HepG2 (cell line): ENCODE measurements around the gene CCDC33. TPM values are rescaled to one million over a fixed set of nuclear protein-coding genes. Genes with fewer than 3 reads are reported as not detected.

Experiments
- ATAC-seq: fragments of 200-7000 bp; cut with Tn5 transposase; 3 replicates; pipeline ENCODE4 v1.9.1; 2020; ENCODE audit warnings: mild to moderate bottlenecking, moderate library complexity
- BruUV-seq: library from RNA; stranded (reverse); fragments of 400-500 nt; replicated peaks from 2 replicates; lab custom pipeline; 2021; lab: Mats Ljungman, UMichigan
- CTCF ChIA-PET: fragments of 300-600 bp; formaldehyde crosslinking; extraction: SDS; loops from one replicate; lab custom pipeline; 2021; ENCODE audit warnings: low total read pairs, inconsistent platforms, low intra/inter-chr PET ratio; lab: Yijun Ruan, JAX
- POLR2A ChIA-PET: fragments of 350-600 bp; sonication (Branson Sonifier 250); formaldehyde crosslinking; loops from one replicate; lab custom pipeline; 2020; ENCODE audit warnings: antibody characterized with exemption, inconsistent platforms; lab: Yijun Ruan, JAX
- DNase-seq: peaks from one replicate; pipeline ENCODE4 v3.0.0-alpha.2; 2015; ENCODE audit warnings: low spot score
- FAIRE-seq: peaks from 3 replicates; lab custom pipeline; 2011; peaks lifted over from hg19 to GRCh38; lab: Jason Lieb, UNC
- H2AFZ ChIP-seq: one replicate; pipeline ENCODE4 v1.6.1; 2011; ENCODE audit warnings: low read length, inconsistent platforms
- H3K27ac ChIP-seq: fragments of 300-600 bp; 3 replicates; pipeline ENCODE4 v1.8.0; 2011; ENCODE audit warnings: mixed run types, mild to moderate bottlenecking, mixed read lengths, low read length, inconsistent platforms; ENCODE audit not compliant: insufficient read depth; ENCODE audit errors: extremely low read length
- H3K27me3 ChIP-seq, 2 experiments: fragments of 200-600 bp in 1 of 2; 2 replicates in 1 of 2; 3 replicates in 1 of 2; pipeline versions ENCODE4 v1.6.0 to v1.8.0; 2011; ENCODE audit warnings: low read length in 2 of 2, mild to moderate bottlenecking in 2 of 2, moderate library complexity in 2 of 2, inconsistent platforms in 1 of 2; ENCODE audit not compliant: insufficient read depth in 2 of 2, control insufficient read depth in 1 of 2
- H3K36me3 ChIP-seq, 2 experiments: fragments of 200-600 bp in 1 of 2; replicated peaks in 1 of 2; 2 replicates in 1 of 2; 3 replicates in 1 of 2; pipeline versions ENCODE4 v1.5.1 to v1.8.0; 2011; ENCODE audit warnings: low read length in 2 of 2, inconsistent platforms in 1 of 2; ENCODE audit not compliant: insufficient read depth in 2 of 2, control insufficient read depth in 1 of 2
- H3K4me1 ChIP-seq: 2 replicates; pipeline ENCODE4 v1.5.1; 2012; ENCODE audit warnings: low read length, inconsistent platforms; ENCODE audit not compliant: insufficient read depth
- H3K4me2 ChIP-seq: 2 replicates; pipeline ENCODE4 v1.6.0; 2011; ENCODE audit warnings: low read depth, low read length, inconsistent platforms
- H3K4me3 ChIP-seq, 3 experiments: fragments of 200-600 bp in 1 of 3; sonication (generic), shearing (Covaris generic) in 1 of 3; replicated peaks in 1 of 3; 2 replicates each; pipeline ENCODE4 v1.5.1; 2011 to 2016; ENCODE audit warnings: low read length in 3 of 3, inconsistent platforms in 2 of 3, low read depth in 2 of 3, mild to moderate bottlenecking in 2 of 3, control low read depth in 1 of 3, mixed read lengths in 1 of 3; ENCODE audit not compliant: insufficient read depth in 1 of 3
- H3K79me2 ChIP-seq: one replicate; pipeline ENCODE4 v1.6.1; 2011; ENCODE audit warnings: low read length, inconsistent platforms; ENCODE audit not compliant: insufficient read depth
- H3K9ac ChIP-seq: 2 replicates; pipeline ENCODE4 v1.6.0; 2011; ENCODE audit warnings: mild to moderate bottlenecking, low read depth, low read length, inconsistent platforms; ENCODE audit not compliant: insufficient read depth
- H3K9me3 ChIP-seq: 2 replicates; pipeline ENCODE4 v1.5.1; 2012; ENCODE audit warnings: mild to moderate bottlenecking, low read length
- H4K20me1 ChIP-seq: 2 replicates; pipeline ENCODE4 v1.6.0; 2011; ENCODE audit warnings: inconsistent platforms, mild to moderate bottlenecking, low read length, moderate library complexity; ENCODE audit not compliant: insufficient read depth
- KIAA2018 ChIP-seq: sonication (generic); formaldehyde crosslinking; IDR thresholded peaks from 2 replicates; pipeline ENCODE4 v1.5.0; 2020; ENCODE audit warnings: mild to moderate bottlenecking, missing genetic modification reagents, borderline replicate concordance
- MAZ ChIP-seq, 2 experiments: sonication (generic) in 1 of 2; formaldehyde crosslinking in 1 of 2; IDR thresholded peaks; 2 replicates each; pipeline versions ENCODE4 v1.5.0 to v1.6.1; 2012 to 2020; ENCODE audit warnings: low read depth in 2 of 2, mild to moderate bottlenecking in 2 of 2, borderline replicate concordance in 1 of 2, improper control_type of control experiment in 1 of 2, low read length in 1 of 2, missing genetic modification reagents in 1 of 2, moderate library complexity in 1 of 2
- MED1 ChIP-seq: sonication (generic); formaldehyde crosslinking; IDR thresholded peaks from 2 replicates; pipeline ENCODE4 v1.4.0; 2020; ENCODE audit warnings: missing genetic modification reagents
- NFE2 ChIP-seq: sonication (generic); formaldehyde crosslinking; IDR thresholded peaks from 2 replicates; pipeline ENCODE4 v1.4.0; 2020; ENCODE audit warnings: missing genetic modification reagents
- NFKB2 ChIP-seq: sonication (generic); formaldehyde crosslinking; IDR thresholded peaks from 2 replicates; pipeline ENCODE4 v1.4.0; 2020; ENCODE audit warnings: missing genetic modification reagents, borderline replicate concordance
- RFX1 ChIP-seq: fragments of 450-650 bp; IDR thresholded peaks from 2 replicates; pipeline ENCODE4 v1.6.1; 2017
- SMAD3 ChIP-seq: sonication (generic); formaldehyde crosslinking; IDR thresholded peaks from 2 replicates; pipeline ENCODE4 v1.4.0; 2020; ENCODE audit warnings: missing genetic modification reagents
- TAF1 ChIP-seq: sonication (generic); formaldehyde crosslinking; IDR thresholded peaks from 2 replicates; pipeline ENCODE4 v1.4.0; 2020; ENCODE audit warnings: missing genetic modification reagents
- ZNF10 ChIP-seq: sonication (generic); formaldehyde crosslinking; IDR thresholded peaks from 2 replicates; pipeline ENCODE4 v1.4.0; 2020; ENCODE audit warnings: mild to moderate bottlenecking, low read depth, missing genetic modification reagents, borderline replicate concordance
- ZNF256 ChIP-seq: sonication (generic); formaldehyde crosslinking; conservative IDR thresholded peaks from 2 replicates; pipeline ENCODE4 v1.4.0; 2020; ENCODE audit warnings: missing genetic modification reagents
- ZNF383 ChIP-seq: sonication (generic); formaldehyde crosslinking; IDR thresholded peaks from 2 replicates; pipeline ENCODE4 v1.4.0; 2020; ENCODE audit warnings: missing genetic modification reagents, mild to moderate bottlenecking, borderline replicate concordance
- ZNF530 ChIP-seq: sonication (generic); formaldehyde crosslinking; IDR thresholded peaks from 2 replicates; pipeline ENCODE4 v1.5.0; 2020; ENCODE audit warnings: low read depth, mild to moderate bottlenecking, missing genetic modification reagents
- ZNF720 ChIP-seq: sonication (generic); formaldehyde crosslinking; IDR thresholded peaks from 2 replicates; pipeline ENCODE4 v1.4.0; 2020; ENCODE audit warnings: missing genetic modification reagents
- ZNF749 ChIP-seq: sonication (generic); formaldehyde crosslinking; IDR thresholded peaks from 2 replicates; pipeline ENCODE4 v1.8.0; 2022; ENCODE audit warnings: mild to moderate bottlenecking, missing genetic modification reagents, moderate library complexity, borderline replicate concordance
- ZNF775 ChIP-seq: sonication (generic); formaldehyde crosslinking; IDR thresholded peaks from 2 replicates; pipeline ENCODE4 v1.4.0; 2020; ENCODE audit warnings: missing genetic modification reagents, mild to moderate bottlenecking, moderate library complexity, borderline replicate concordance
- ZNF782 ChIP-seq: sonication (generic); formaldehyde crosslinking; IDR thresholded peaks from 2 replicates; pipeline ENCODE4 v1.4.0; 2020; ENCODE audit warnings: missing genetic modification reagents, mild to moderate bottlenecking, borderline replicate concordance
- ZSCAN22 ChIP-seq: sonication (generic); formaldehyde crosslinking; IDR thresholded peaks from 2 replicates; pipeline ENCODE4 v1.4.0; 2020; ENCODE audit warnings: mild to moderate bottlenecking, missing genetic modification reagents
- WGBS: methylation state at CpG from one replicate; pipeline ENCODE4 v1.1.6; 2017; ENCODE audit warnings: low lambda C conversion rate; 5-methylcytosine and 5-hydroxymethylcytosine counted together
- in situ Hi-C: cut with HindIII; loops from 2 replicates; pipeline ENCODE4 v1.10.0; 2017; ENCODE audit warnings: low pct_unique_long_range_greater_than_20kb; ENCODE audit not compliant: extremely low pct_ligation_motif_present
- intact Hi-C: fragments of 100-400 bp; cut with micrococcal nuclease; formaldehyde crosslinking; loops from one replicate; pipeline ENCODE4 v1.10.0; 2022; ENCODE audit not compliant: unreplicated experiment
- polyA plus RNA-seq, 8 experiments: library from polyadenylated mRNA; depleted of rRNA in 3 of 8; stranded (reverse) in 7 of 8; unstranded in 1 of 8; fragments of >200 nt; fragmentation: Illumina TruSeq in 4 of 8; extraction: Trizol in 4 of 8; gene quantifications; 2 replicates each; pipeline versions ENCODE4 v1.2.1 to v1.2.3, GENCODE V29; 2011 to 2016; ENCODE audit warnings: low read depth in 4 of 8, missing spikeins in 1 of 8, mixed read lengths in 1 of 8; ENCODE audit not compliant: insufficient read depth in 1 of 8
- total RNA-seq, 5 experiments: library from RNA; depleted of rRNA; stranded (reverse); fragments of >200 nt; fragmentation: Illumina TruSeq; extraction: Trizol; gene quantifications; 2 replicates each; pipeline ENCODE4 v1.2.3, GENCODE V29; 2016; ENCODE audit warnings: low read depth in 1 of 5

Gene CCDC33
- total and polyA plus RNA-seq, 2 of the 13 experiments (the other 11 are each of a cell fraction or from before 2014, with no cell fraction given) = 0.30 TPM; not detected in 1

DNA sequence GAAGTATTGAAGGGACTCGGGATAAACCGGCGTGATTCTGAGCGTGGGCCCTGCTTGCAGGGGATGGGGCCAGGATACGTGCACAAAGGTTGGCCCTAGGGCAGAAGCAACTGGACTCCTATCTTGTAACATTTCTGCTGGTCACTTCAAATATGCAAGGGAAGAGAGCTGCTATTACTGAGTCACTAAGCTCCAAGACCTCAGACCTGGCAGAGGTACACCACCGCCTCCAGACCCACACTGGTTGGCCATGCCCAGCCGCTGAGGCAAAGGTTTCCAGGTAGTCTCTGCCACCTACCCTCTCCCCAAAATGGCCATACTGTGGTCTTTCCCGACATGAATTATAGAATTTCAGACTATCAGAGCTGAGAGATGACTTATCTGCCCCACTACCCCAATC, 20.2 kb upstream of the CCDC33 start (continued):
- TF ChIP-seq ZNF10 (CRISPR knock-in tag) (no peak), TAF1 (CRISPR knock-in tag) (no peak), MED1 (CRISPR knock-in tag) (no peak), NFKB2 (CRISPR knock-in tag) (no peak)

DNA sequence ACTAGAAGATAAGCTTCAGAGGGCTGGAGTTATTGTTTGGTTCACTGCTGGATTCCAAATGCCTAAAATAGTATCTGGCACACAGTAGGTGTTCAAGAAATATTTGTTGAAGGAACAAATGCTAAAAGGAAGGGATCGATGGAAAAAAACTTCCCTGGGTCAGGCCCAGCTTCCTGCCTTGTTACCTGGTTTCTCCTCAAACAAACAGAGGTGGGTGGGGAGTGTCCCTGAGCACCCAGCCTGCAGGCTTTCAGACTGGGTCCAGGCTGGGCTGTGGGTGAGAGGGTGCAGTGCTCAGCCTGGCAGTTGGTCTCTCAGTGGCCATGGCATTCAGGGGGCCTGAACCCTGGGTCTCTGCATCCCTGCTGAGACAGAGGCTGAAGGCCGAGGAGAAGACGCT, 19.2 kb upstream of the CCDC33 start:
- H3K9me3 ChIP-seq = no peaks in the 10 kb centered on the region
- no peak overlapping the region for H3K4me2 ChIP-seq
- WGBS = 18% methylated on average over 1 of the region's 3 CpGs
- no TSS peak for BruUV-seq
- no peaks in the 10 kb centered on the region for H3K79me2 ChIP-seq
- H3K4me1 ChIP-seq = peaks cover 43% of the 10 kb centered on the region
- CTCF ChIA-PET = no interaction called here
- H3K36me3 ChIP-seq = no peaks in the 10 kb centered on the region
- ATAC-seq = no peak
- no peak for DNase-seq
- H3K27me3 ChIP-seq = peaks cover 5 to 14% of the 10 kb centered on the region in 2 experiments; a peak in 3 of 5 replicates
- intact Hi-C loops = no loop called here
- no peak overlapping the region for H3K4me3 ChIP-seq
- FAIRE-seq = no peak
- H3K9ac ChIP-seq = no peak overlapping the region
- no peak overlapping the region for H2AFZ ChIP-seq
- no peaks in the 10 kb centered on the region; the same call in 1 of the 2 replicates for H4K20me1 ChIP-seq
- H3K27ac ChIP-seq = no peak overlapping the region
- POLR2A ChIA-PET = no interaction called here
- in situ Hi-C loops = no loop called here
- TF ChIP-seq NFE2 (CRISPR knock-in tag) (no peak), ZNF256 (no peak), KIAA2018 (CRISPR knock-in tag) (no peak), MAZ (IDR thresholded peaks at IDR 0.05; ENCODE audit: borderline replicate concordance, low read depth, low read length) (no peak), MAZ (CRISPR knock-in tag; IDR thresholded peaks at IDR 0.05; ENCODE audit: low read depth) (no peak), RFX1 (no peak), ZNF720 (CRISPR knock-in tag) (no peak), ZNF383 (CRISPR knock-in tag) (no peak), ZNF775 (CRISPR knock-in tag) (no peak), ZNF530 (CRISPR knock-in tag) (no peak), ZNF782 (CRISPR knock-in tag) (no peak), ZSCAN22 (CRISPR knock-in tag) (no peak), SMAD3 (CRISPR knock-in tag) (no peak), ZNF749 (CRISPR knock-in tag) (no peak)
